Dedifferentiated amniotic fluid mesenchymal stem cell (primary cell): ENCODE measurements around the gene KRTAP10-5.
"Not testable (repeated sequence)": the region's sequence is repeated elsewhere in the genome, so short reads cannot be mapped to it uniquely, and the experiment has no call there.

ENCODE experiments used
- DNase-seq: peaks from one replicate; pipeline ENCODE4 v3.0.0-alpha.2; 2016; ENCODE audit errors: extremely low spot score

Gene KRTAP10-5

DNA sequence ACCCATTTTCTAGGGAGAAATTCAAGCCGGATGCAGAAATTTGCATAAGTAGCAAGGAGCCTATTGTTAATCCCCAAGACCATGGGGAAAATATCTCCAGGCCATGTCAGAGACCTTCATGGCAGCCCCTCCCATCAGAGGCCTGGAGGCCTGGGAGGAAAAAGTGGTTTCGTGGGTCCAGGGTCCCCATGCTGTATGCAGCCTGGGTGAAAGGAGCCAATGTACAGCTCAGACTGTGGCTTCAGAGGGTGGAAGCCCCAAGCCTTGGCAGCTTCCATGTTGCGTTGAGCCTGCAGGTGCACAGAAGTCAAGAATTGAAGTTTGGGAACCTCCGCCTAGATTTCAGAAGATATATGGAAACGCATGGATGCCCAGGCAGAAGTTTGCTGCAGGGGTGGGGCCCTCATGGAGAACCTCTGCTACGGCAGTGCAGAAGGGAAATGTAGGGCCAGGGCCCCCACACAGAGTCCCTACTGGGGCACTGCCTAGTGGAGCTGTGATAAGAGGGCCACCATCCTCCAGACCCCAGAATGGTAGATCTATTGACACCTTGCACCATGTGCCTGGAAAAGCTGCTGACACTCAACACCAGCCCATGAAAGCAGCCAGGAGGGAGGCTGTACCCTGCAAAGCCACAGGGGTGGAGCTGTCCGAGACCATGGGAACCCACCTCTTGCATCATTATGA is 29.9 kb upstream of the KRTAP10-5 start:
- not testable (repeated sequence) for DNase-seq

DNA sequence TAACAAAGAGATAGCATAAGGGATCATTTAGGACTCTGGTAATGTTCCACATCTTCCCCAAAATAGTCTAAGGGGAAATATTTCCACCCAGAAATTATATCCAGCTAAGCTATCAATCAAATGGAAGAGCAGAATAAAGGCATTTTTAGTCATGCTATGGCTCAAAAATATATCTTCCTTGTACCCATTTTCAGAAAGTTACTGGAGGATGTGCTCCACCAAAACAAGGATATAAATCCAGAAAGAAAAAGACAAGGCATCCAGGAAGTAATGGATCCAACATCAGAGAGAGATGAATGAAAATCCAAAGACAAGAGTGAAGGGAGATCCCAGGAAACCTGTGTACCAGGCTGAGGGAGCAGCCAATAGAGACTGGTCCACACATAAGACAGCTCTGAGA is 28.8 kb upstream of the KRTAP10-5 start:
- DNase-seq: no peak

DNA sequence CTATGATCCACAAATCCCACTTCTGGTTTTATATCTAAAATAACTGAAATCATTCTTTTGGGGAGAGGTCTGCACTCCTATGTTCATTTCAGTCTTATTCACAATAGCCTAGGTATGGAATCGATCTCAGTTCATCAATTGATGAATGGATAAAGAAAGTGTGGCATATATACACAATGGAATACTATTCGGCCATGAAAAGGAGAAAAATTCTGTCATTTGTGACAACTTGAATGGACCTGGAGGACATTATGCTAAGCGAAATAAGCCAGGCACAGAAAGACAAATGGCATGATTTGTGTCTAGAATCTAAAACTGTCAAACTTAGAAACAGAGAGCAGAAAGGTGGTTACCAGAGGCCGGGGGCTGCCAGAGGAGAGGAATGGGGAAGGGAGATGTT is 26.1 kb upstream of the KRTAP10-5 start:
- no peak for DNase-seq

DNA sequence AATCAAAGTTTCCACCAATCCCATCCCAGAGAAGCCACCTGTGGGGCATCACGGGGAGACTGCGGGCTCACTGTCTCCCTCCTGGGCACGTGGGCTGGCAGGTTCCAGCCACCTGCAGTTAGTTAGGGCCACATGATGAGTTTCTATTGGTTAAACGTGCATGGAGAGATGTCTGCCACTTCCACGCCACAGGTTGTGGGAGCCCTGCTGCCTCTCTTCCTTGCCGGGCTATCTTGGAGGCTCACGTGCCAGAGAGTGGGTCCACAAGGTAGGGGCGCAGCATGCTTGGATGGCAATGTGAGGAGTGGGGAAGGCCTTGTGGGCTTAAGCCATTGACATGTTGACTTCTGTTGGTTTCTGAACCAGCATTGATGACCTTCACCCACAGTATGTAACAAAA is 23.5 kb upstream of the KRTAP10-5 start:
- DNase-seq: no peak

DNA sequence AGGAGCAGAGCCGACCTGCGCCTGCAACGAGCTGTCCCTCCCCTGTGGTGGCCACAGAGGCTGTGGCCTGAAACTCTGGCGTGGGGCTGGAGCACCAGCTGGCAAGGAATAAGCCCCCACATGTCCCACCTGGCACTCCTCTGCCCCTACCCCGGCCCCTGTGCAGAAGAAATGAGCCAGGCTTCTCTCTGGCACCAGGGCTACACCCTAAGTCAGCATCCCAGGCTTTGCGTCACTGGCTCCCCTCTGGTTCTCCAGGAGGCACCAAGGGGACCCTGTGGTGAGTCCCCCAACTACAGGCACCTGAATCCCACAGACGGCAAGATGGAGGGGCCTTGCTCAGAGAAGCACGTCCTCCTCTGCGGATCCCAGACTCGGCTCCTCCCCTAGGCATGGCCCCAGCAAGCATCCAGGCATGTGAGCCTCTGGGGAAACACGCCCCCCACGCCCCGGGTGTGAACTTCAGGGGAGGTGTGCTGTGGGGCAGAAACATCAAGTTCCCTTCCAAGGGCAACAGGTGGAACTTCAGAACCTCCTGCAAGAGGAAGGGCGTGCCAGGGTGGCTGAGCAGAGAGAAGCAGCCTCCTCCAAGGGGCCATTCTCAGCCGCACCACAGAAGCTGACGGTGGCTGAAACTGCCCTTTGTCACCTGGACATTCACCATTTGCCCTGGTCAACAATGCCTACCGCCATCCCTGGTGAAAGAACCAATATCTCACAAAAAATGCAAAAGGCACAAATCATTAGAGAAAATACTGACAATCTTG is 22.9 kb upstream of the KRTAP10-5 start:
- no peak for DNase-seq

DNA sequence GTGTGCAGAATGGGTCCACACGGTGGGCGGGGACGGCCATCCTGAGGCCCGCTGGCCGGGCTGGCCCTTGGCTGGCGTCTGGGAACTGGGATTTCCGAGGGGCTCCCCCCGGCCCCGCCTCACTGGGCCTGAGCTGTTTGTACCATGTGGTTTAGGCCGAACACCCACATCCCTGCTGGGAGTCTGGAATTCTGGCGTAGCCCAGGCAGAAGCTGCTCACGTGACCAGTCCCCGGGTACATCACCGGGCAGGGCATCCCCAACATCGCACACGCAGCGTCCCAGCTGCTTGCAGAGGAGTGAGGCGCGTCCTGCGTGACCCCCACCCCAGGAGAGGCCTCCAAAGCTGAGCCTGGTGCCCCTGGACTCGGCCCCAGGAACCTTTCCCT is 22.1 kb upstream of the KRTAP10-5 start:
- DNase-seq: no peak

DNA sequence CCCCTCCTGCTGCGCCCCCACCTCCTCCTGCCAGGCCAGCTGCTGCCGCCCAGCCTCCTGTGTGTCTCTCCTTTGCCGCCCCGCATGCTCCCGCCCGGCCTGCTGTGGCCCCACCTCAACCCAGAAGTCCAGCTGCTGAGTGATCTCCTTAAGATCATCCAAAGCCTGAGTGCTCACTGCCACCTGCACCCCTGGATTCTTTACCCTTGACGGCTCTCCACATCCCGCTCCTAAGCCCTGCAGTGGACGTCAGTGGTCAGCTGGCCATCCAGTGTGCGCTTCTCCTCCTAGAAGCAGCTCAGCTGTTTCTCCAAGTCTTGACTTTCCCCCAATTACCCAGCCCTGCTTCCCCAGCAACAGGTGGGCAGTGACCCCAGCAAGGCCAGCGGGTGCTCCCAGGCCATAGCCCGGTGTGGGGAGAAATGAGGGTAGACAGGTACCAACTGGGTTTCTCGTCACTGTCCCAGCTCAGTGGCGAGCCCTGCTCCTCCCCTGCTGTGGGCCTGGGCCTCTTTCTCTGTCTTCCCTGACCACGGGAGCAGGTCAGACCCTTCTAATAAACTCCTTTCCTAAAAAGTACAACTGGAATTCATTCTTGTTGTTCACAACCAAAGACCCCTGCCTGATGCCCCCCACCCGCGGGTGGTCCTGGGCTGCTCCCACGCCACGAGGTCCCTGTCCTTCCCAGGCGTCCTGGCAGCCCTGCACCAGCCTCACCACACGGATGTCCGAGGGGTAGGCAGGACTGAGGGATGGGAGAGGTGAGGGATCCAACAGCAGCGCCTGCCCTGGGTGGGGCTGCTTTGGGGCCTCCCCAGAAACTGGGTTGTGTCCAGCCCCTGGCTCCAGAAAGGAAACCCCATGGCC is 21.4 kb upstream of the KRTAP10-5 start:
- DNase-seq: no peak

DNA sequence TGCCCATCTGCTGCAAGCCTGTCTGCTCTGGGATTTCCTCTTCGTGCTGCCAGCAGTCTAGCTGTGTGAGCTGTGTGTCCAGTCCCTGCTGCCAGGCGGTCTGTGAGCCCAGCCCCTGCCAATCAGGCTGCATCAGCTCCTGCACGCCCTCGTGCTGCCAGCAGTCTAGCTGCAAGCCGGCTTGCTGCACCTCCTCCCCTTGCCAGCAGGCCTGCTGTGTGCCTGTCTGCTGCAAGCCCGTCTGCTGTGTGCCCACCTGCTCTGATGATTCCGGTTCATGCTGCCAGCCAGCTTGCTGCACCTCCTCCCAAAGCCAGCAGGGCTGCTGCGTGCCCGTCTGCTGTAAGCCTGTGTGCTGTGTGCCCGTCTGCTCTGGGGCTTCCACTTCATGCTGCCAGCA is 20.7 kb upstream of the KRTAP10-5 start:
- DNase-seq: not testable (repeated sequence)

DNA sequence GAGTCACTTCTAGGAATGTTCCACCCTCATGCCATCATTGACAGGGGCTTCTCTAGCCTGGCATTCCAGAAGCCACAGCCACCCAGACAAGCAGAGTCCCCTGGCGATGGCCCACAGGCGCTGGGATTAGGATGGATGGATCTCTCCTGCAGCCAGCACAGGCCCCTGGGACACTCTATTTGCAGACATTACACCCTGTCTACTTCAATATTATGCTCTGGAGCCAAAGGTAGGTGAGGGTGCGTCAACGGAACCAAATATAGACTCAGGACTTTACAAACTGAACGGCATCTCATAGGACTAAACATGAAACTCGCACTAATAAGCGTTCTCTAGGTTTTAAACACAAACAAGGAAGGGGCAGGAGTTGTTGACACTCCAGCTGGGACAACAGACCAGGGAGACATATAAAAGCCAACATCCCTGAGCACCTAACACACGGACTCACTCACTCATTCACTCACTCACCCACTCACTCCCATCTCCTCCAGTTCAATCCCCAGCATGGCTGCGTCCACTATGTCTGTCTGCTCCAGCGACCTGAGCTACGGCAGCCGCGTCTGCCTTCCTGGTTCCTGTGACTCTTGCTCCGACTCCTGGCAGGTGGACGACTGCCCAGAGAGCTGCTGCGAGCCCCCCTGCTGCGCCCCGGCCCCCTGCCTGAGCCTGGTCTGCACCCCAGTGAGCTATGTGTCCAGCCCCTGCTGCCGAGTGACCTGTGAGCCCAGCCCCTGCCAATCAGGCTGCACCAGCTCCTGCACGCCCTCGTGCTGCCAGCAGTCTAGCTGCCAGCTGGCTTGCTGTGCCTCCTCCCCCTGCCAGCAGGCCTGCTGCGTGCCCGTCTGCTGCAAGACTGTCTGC is 19.9 kb upstream of the KRTAP10-5 start, which contains the start of gene KRTAP10-7:
TSS of gene KRTAP10-7 (plus strand) at position 480 of the 861 bp plus-strand sequence. CDS start at position 505, 25 bp downstream.
- DNase-seq: not testable (repeated sequence)

DNA sequence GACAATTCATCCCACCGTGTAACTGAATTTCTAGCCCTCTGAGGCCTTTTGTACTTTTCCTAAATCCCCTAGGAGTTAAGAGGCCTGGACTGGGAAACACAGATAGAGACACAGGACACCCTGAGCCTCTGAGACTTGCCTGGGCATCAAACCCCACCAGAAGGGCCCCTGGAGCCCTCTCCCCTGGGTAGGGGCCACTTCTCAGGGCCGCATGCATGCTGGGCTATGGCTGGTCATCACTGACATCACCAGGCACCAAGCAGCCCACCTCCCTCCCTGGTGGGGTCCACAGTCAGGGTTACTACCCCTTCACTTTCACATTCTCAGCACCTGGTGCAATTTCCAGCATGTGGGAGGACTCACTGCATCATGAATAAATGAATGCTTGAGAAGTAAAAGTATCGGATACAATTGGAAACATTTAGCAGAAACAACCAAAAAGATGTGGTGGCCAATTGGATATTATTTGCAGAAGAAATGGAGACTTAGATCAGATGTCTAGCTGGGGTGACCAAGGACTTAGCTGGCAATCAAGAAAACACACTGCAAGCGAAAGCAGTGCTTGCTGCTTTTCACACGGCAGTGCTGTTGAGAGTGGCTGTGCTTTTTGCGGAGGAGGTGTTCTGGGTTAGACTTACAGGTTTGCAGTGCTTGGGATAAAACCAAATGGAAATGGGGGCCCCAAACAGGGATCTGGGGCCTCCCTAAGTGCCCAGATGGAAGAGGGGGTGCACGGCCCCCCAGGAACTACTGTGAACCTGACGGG is 19.0 kb upstream of the KRTAP10-5 start:
- no peak for DNase-seq

DNA sequence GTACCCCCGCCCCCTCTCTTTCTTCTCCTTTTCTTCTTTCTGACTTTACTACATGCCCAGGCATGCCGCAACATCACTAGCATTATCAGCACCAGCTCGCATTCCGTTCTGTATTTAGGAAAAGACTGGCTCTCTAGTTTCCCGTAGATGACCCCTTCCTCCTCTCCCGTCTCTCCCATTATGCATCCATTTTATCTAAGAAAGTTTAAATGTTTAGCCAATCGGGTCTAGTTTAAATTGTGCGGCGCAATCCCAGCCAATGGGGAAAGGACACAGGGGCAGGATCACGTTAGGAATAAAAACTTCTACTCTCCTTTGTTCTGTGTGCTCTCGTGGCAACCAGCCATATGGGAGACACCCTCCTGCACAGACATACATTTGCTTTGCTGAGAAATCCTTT is 17.7 kb upstream of the KRTAP10-5 start:
- no peak for DNase-seq

DNA sequence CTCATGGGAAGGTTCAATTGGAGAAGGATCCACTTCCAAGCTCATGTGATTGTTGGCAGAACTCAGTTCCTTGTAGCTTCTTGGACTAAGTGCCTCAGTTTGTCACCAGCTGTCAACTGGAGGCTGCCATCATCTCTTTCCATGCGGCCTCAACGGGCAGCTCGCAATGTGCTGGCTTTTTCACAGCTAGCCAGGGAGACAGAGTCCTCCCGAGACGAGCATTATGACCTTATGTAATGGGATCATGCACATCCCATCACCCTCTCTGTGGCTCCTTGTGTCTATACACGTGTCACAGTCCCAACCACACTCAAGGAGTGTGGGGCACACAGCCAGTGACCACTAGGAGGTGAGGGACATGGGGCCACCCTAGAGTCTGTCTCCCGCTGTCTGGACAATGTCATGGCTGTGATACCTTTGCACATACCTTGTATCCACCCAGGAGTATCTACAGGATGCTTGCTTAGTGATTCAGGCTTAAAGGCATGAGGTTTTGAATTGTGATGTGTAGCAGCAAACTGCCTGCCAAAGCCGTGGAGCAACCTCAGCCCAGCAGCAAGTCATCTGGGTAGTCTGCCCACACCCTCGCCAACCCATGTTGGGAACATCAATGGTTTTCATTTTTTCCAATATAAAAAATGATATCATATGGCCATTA is 15.8 kb upstream of the KRTAP10-5 start:
- no peak for DNase-seq

DNA sequence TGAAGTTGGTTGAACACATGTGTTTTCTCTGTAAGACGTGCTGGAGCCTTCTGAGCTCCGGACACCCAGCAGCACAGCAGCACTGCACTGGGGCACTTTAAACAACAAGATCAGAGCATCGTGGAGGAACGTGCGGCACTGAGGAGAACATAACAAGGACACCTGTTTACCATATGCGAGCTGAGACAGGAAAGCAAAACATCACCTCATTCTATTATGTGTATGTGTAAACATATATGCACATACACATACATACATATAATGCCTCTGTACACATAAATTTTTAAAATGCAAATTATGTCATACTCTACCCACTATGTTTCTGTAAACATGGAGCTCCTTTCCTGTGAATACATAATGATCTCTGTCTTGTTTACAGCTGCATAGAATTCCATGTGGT is 15.1 kb upstream of the KRTAP10-5 start:
- DNase-seq: no peak

DNA sequence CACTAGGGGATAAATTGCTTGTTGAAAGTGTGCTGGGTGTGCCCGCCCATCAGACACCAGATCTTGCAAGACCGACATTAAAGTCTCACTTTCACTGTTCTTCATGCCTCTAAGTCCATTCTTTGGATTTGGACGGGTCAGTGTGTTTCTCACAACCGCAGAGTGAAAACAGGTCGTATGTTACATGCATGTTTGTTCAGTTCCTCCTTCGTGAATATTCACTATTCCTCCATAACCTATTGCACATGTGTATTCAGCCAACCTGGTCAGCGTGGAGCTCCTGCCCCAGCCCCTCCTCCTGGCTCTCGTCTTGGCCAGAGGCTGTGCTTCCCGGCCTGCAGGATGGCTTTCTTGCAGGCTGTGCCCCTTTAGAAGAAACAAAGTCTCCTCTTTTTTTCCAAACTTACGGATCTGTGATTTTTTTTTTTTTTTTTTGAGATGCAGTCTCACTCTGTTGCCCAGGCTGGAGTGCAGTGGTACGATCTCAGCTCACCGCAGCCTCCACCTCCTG is 14.1 kb upstream of the KRTAP10-5 start:
- no peak for DNase-seq

DNA sequence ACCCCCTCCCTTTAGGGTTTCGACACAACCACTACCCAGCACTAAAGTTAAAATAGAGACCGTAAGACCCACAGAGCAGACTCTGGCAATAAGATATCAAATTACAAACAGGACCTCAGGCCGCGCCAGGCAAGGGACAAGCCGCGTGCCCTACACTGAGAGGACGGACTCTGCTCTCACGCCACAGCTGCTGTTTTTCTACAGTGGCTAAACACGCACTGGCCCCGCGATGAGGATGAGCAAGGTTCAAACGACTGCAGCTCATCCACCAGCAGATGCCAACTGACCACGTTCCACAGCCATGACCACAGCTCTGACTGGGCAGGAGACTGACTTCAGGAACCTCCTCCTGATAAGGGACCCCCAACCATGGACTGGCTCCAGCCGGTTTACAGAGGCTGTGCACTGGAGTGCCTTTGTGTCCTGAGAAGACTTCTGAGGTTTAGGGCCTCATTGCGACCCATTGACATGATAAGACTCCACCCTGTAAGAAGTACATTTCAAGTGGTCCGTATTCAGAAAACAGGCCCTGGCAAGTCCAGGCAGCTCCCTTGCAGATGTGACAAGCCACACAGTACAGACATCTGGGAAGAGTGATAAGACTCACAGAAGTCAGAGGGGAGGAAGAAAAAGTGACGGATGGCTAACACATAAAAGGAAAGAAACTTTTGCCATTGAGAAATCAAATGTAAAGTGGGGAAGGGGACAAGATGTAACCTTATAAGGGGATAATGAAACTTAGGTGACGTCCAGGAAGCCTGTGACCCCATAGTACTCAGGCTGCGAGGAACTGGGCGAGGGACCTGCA is 13.4 kb upstream of the KRTAP10-5 start:
- no peak for DNase-seq

DNA sequence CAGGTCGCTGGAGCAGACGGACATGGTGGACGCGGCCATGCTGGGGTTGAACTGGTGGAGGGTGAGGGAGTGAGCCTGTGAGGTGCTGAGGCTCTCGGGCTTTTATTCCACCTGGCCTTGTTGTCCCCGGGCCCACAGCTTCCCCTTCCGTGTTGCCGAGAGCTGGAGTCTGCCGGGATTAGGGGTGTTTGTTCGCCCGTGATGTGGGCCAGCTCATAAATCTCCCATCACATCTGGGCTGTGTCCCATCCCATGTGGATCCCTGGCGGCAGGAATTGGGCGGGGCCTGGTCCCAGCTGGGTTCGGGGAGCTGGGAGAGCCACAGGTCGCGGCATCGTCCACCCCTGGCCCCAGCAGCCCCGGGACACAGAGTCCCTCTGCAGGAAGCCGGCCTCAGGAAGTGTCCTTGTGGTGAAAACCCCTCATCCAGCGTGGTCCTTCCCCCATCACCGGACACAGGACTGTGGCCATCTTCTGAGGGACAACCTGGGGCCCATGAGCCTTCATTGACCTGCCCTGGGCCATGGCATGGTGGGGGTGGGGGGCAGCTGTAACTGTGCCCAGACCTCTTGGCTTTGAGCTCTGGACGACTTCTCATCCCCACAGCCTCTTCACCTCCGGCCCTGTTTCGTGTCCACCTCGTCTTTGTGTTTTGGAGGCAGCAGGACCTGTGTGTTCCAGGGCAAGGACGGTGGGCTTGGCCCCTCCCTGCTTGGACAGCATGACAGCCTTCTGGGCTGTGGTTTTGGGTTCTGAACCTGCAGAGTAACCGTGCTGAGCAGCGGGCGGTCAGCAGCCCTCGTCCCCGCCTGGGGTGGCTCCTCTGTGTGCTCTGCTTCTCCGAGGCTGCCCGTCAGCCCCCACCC is 12.3 kb upstream of the KRTAP10-5 start, which contains the start of gene KRTAP10-6:
TSS of gene KRTAP10-6 (minus strand) at position 60 of the 866 bp plus-strand sequence. CDS start at position 39, 21 bp downstream.
- DNase-seq: no peak

DNA sequence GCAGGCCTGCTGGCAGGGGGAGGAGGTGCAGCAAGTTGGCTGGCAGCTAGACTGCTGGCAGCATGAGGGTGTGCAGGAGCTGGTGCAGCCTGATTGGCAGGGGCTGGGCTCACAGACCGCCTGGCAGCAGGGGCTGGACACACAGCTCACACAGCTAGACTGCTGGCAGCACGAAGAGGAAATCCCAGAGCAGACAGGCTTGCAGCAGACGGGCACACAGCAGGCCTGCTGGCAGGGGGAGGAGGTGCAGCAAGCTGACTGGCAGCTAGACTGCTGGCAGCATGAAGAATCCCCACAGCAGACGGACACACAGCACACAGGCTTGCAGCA is 11.4 kb upstream of the KRTAP10-5 start:
- not testable (repeated sequence) for DNase-seq
